Measurements from ENCODE around the gene TENM3.

The TENM3 gene

DNA sequence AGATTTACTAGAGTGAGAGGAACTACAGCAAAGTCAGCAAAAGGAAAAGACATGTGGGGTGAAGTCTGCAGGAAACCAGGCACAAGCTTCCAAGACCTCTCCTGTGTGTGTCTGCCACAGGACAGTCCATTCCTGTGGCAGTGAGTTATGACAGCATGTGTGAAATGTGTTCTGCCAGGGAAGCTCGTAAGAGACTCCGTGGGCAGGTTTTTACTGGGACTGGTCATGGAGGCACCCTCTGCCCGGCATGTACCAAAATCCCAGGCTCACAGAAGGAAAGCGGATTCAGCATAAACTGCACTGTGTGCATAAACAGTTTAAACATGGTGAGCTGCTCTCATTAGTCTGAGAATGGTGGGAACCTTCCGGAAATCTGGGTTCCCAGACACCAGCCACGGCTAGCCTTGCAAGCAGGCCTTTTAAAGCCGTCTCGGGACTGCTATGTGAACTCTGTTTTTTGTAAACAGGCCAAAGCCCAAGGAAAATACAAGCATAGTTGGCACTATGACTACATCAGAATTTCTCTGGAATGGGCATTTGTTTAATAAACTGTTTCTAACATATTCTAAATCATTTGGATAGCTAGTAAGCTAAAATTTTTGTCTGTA is 288.5 kb downstream of the TENM3 start:
- no peaks in the 10 kb centered on the region for H3K79me2 ChIP-seq (ENCODE audit: low read length)
- no peaks in the 10 kb centered on the region for H3K36me3 ChIP-seq (replicated peaks; ENCODE audit: low read depth, low read length)
- no peaks in the 10 kb centered on the region for H4K20me1 ChIP-seq (ENCODE audit: insufficient read depth, low read length)
- TF ChIP-seq, protein P1, sequence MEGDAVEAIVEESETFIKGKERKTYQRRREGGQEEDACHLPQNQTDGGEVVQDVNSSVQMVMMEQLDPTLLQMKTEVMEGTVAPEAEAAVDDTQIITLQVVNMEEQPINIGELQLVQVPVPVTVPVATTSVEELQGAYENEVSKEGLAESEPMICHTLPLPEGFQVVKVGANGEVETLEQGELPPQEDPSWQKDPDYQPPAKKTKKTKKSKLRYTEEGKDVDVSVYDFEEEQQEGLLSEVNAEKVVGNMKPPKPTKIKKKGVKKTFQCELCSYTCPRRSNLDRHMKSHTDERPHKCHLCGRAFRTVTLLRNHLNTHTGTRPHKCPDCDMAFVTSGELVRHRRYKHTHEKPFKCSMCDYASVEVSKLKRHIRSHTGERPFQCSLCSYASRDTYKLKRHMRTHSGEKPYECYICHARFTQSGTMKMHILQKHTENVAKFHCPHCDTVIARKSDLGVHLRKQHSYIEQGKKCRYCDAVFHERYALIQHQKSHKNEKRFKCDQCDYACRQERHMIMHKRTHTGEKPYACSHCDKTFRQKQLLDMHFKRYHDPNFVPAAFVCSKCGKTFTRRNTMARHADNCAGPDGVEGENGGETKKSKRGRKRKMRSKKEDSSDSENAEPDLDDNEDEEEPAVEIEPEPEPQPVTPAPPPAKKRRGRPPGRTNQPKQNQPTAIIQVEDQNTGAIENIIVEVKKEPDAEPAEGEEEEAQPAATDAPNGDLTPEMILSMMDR (IDR thresholded peaks at IDR 0.05; ENCODE audit: low read depth, low read length), result no peak
- no peak for TF ChIP-seq EZH2phosphoT487 (IDR thresholded peaks at IDR 0.05; ENCODE audit: low read depth)
- H3K27ac ChIP-seq (ENCODE audit: low read length), result no peak overlapping the region
- no peak overlapping the region for H3K4me2 ChIP-seq (ENCODE audit: low read length)
- H2AFZ ChIP-seq (ENCODE audit: low read depth, low read length), result no peak overlapping the region
- no peak overlapping the region for H3K9ac ChIP-seq (ENCODE audit: low read length)
- H3K4me1 ChIP-seq (ENCODE audit: low read length), result no peaks in the 10 kb centered on the region
- H3K9me3 ChIP-seq (ENCODE audit: insufficient read depth, low read length), result no peaks in the 10 kb centered on the region
- no peak overlapping the region for H3K4me3 ChIP-seq (ENCODE audit: low read length)
- no peaks in the 10 kb centered on the region for H3K27me3 ChIP-seq (ENCODE audit: low read depth, low read length)

DNA sequence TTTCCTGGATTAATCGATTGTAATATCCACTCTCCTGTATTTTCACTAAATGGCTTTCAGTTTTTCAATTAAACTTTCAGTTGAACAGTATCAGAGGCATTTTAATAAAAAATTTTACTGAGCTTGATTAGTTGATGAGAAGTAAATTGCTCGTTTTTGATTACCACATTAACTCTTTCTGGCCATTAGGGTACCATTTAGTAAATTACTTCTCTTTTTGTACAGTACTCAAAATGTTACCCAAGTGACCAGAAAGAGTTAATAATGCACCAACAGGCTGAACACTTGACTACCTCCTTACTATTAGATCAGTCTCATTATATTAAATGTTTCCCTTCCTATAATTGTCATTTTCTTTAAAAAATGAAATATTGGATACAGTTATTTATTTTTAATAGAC is 289.2 kb downstream of the TENM3 start:
- H2AFZ ChIP-seq (ENCODE audit: low read depth, low read length), result no peak overlapping the region
- no peak overlapping the region for H3K4me2 ChIP-seq (ENCODE audit: low read length)
- H3K27me3 ChIP-seq (ENCODE audit: low read depth, low read length), result no peaks in the 10 kb centered on the region
- H3K4me3 ChIP-seq (ENCODE audit: low read length), result no peak overlapping the region
- no peak for TF ChIP-seq EZH2phosphoT487 (IDR thresholded peaks at IDR 0.05; ENCODE audit: low read depth)
- TF ChIP-seq, protein P1 (IDR thresholded peaks at IDR 0.05; ENCODE audit: low read depth, low read length), result no peak
- no peak overlapping the region for H3K27ac ChIP-seq (ENCODE audit: low read length)
- H3K79me2 ChIP-seq (ENCODE audit: low read length), result no peaks in the 10 kb centered on the region
- no peaks in the 10 kb centered on the region for H3K4me1 ChIP-seq (ENCODE audit: low read length)
- H3K9me3 ChIP-seq (ENCODE audit: insufficient read depth, low read length), result no peaks in the 10 kb centered on the region
- H3K36me3 ChIP-seq (replicated peaks; ENCODE audit: low read depth, low read length), result no peaks in the 10 kb centered on the region
- no peaks in the 10 kb centered on the region for H4K20me1 ChIP-seq (ENCODE audit: insufficient read depth, low read length)
- H3K9ac ChIP-seq (ENCODE audit: low read length), result no peak overlapping the region

DNA sequence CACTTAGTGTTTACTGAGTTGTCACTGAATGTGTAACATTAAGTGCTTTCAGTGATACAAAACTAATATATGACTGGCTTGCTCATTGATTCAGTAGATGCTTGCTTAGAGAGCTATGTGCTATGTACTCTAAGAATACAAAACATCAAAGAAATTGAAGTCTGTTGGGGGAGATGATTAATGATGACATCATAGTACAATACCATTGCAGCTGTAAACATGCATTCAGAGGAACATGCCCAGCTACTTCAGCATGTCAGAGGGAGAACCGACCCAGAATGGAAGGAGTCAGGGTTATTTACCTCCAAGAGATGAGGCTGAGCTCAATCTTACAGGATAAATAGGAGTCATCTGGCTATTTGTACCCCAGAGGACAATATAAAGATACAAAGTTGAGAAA is 290.8 kb downstream of the TENM3 start:
- Histone ChIP-seq H3K36me3 (replicated peaks; ENCODE audit: low read depth, low read length) (no peaks in the 10 kb centered on the region), H3K4me1 (ENCODE audit: low read length) (no peaks in the 10 kb centered on the region), H4K20me1 (ENCODE audit: insufficient read depth, low read length) (no peaks in the 10 kb centered on the region), H3K4me3 (ENCODE audit: low read length) (no peak overlapping the region), H3K79me2 (ENCODE audit: low read length) (no peaks in the 10 kb centered on the region), H3K9ac (ENCODE audit: low read length) (no peak overlapping the region), H3K9me3 (ENCODE audit: insufficient read depth, low read length) (no peaks in the 10 kb centered on the region), H2AFZ (ENCODE audit: low read depth, low read length) (no peak overlapping the region), H3K4me2 (ENCODE audit: low read length) (no peak overlapping the region), H3K27ac (ENCODE audit: low read length) (no peak overlapping the region), H3K27me3 (ENCODE audit: low read depth, low read length) (no peaks in the 10 kb centered on the region)
- TF ChIP-seq, protein P1 (IDR thresholded peaks at IDR 0.05; ENCODE audit: low read depth, low read length), result no peak
- no peak for TF ChIP-seq EZH2phosphoT487 (IDR thresholded peaks at IDR 0.05; ENCODE audit: low read depth)

DNA sequence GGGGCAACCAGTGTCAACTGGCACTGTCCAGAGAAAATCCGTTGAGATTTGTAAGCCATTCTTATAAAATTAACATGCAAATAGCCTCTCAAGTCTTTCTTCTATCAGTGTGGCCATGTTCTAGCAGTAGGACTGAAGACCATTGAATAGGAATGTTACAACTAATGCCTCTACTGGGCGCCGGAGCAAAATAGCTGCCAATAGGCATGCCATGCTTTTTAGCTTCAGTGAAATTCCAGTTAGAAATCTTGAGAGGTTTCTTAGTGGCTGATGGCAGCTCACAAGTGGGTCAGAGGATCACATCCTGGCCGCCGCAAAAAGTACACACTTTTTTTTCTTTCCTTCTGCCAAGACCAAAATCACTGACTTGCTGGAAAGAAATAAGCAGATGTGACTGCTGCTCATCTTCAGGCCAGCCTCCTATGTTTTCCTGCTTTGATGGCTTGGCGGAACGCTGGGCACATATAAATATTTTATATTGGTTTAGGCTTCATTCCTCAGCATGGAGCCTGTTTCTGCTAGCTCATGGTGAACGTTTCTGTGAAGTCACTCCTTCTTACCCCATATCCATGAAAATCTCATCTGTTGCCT is 293.1 kb downstream of the TENM3 start:
- H3K79me2 ChIP-seq (ENCODE audit: low read length), result no peaks in the 10 kb centered on the region
- no peaks in the 10 kb centered on the region for H3K27me3 ChIP-seq (ENCODE audit: low read depth, low read length)

More for the DNA sequence above, 293.1 kb downstream of the TENM3 start:
- Histone ChIP-seq H3K4me2 (ENCODE audit: low read length) (no peak overlapping the region), H3K36me3 (replicated peaks; ENCODE audit: low read depth, low read length) (no peaks in the 10 kb centered on the region), H3K4me1 (ENCODE audit: low read length) (no peaks in the 10 kb centered on the region), H3K9me3 (ENCODE audit: insufficient read depth, low read length) (no peaks in the 10 kb centered on the region), H3K4me3 (ENCODE audit: low read length) (no peak overlapping the region), H2AFZ (ENCODE audit: low read depth, low read length) (no peak overlapping the region), H4K20me1 (ENCODE audit: insufficient read depth, low read length) (no peaks in the 10 kb centered on the region), H3K27ac (ENCODE audit: low read length) (no peak overlapping the region), H3K9ac (ENCODE audit: low read length) (no peak overlapping the region)
- TF ChIP-seq, protein P1 (IDR thresholded peaks at IDR 0.05; ENCODE audit: low read depth, low read length), result no peak
- TF ChIP-seq EZH2phosphoT487 (IDR thresholded peaks at IDR 0.05; ENCODE audit: low read depth), result no peak
